MM.1S (cell line): ENCODE measurements around the gene ARL15.

Source experiments
- EZH2 ChIP-seq: fragments of 300-600 bp; sonication (generic); optimal IDR thresholded peaks from 2 replicates; pipeline ENCODE3; 2017; ENCODE audit warnings: low read depth, mild to moderate bottlenecking, antibody characterized with exemption, low read length, mixed read lengths
- EZH2phosphoT487 ChIP-seq: fragments of 300-600 bp; sonication (generic); IDR thresholded peaks from 2 replicates; pipeline ENCODE4 v1.6.1; 2018; ENCODE audit warnings: antibody characterized with exemption, low read length
- TF ChIP-seq, protein P1 (sequence below): fragments of 300-600 bp; sonication (generic); IDR thresholded peaks from 2 replicates; pipeline ENCODE4 v1.5.1; 2016; ENCODE audit warnings: antibody characterized with exemption, low read length, mixed read lengths

DNA sequence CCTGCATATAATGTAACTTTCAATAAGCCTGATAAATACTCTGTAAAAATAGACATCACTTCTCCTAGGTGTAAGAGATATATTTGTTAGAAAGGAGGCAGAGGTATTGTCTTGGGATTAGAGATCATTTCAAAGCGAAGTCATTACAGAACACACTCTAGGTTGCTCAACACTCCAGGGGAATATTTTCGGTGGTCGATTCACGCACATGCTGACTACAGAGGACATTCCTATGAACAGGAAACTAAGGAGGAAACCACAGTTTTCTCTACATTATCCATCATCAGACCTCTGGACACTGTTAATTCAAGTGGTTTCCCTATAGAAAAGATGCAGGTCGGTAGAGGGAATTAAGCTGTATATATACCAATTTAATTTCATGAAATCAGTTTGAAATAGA, 379.9 kb downstream of the ARL15 start:
- TF ChIP-seq, protein P1, sequence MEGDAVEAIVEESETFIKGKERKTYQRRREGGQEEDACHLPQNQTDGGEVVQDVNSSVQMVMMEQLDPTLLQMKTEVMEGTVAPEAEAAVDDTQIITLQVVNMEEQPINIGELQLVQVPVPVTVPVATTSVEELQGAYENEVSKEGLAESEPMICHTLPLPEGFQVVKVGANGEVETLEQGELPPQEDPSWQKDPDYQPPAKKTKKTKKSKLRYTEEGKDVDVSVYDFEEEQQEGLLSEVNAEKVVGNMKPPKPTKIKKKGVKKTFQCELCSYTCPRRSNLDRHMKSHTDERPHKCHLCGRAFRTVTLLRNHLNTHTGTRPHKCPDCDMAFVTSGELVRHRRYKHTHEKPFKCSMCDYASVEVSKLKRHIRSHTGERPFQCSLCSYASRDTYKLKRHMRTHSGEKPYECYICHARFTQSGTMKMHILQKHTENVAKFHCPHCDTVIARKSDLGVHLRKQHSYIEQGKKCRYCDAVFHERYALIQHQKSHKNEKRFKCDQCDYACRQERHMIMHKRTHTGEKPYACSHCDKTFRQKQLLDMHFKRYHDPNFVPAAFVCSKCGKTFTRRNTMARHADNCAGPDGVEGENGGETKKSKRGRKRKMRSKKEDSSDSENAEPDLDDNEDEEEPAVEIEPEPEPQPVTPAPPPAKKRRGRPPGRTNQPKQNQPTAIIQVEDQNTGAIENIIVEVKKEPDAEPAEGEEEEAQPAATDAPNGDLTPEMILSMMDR = no peak
- TF ChIP-seq EZH2 = no peak
- TF ChIP-seq EZH2phosphoT487 = no peak
